Sigmoid colon (tissue), 3 donors: ENCODE measurements around the gene PXT1.

ENCODE experiments used
- POLR2A ChIP-seq, 2 donors: fragments of 450-650 bp; IDR thresholded peaks; one replicate each; pipeline ENCODE4 v1.6.1; 2016; ENCODE audit warnings: antibody characterized with exemption in 2 of 2, mild to moderate bottlenecking in 2 of 2, moderate library complexity in 2 of 2
- TF ChIP-seq, protein P1 (sequence below), 4 experiments: fragments of 450-650 bp in 3 of 4; fragments of 200-600 bp in 1 of 4; IDR thresholded peaks; one replicate each; pipeline ENCODE4 v1.5.1; 2016 to 2019; ENCODE audit warnings: antibody characterized with exemption in 4 of 4, mild to moderate bottlenecking in 3 of 4, moderate library complexity in 2 of 4

GRCh38 chr6:36377594-36377993 is 65.1 kb downstream of the PXT1 start:
- TF ChIP-seq POLR2A (IDR thresholded peaks at IDR 0.05) = no peak
- TF ChIP-seq, protein P1, sequence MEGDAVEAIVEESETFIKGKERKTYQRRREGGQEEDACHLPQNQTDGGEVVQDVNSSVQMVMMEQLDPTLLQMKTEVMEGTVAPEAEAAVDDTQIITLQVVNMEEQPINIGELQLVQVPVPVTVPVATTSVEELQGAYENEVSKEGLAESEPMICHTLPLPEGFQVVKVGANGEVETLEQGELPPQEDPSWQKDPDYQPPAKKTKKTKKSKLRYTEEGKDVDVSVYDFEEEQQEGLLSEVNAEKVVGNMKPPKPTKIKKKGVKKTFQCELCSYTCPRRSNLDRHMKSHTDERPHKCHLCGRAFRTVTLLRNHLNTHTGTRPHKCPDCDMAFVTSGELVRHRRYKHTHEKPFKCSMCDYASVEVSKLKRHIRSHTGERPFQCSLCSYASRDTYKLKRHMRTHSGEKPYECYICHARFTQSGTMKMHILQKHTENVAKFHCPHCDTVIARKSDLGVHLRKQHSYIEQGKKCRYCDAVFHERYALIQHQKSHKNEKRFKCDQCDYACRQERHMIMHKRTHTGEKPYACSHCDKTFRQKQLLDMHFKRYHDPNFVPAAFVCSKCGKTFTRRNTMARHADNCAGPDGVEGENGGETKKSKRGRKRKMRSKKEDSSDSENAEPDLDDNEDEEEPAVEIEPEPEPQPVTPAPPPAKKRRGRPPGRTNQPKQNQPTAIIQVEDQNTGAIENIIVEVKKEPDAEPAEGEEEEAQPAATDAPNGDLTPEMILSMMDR (IDR thresholded peaks at IDR 0.05) = no peak
